ENCODE results near the gene KCNQ1OT1.

The KCNQ1OT1 gene

GRCh38 chr11:2585566-2586086 lies 114.2 kb downstream of the KCNQ1OT1 start:
- H3K4me3 ChIP-seq (ENCODE audit: low read depth, low read length), result no peak overlapping the region
- no peak for DNase-seq (ENCODE audit: low read depth)
- TF ChIP-seq CTCF (IDR thresholded peaks at IDR 0.05; ENCODE audit: insufficient read depth, low read depth, low read length, missing control alignments), result no peak

- TF ChIP-seq CTCF (IDR thresholded peaks at IDR 0.05; ENCODE audit: insufficient read depth, low read depth, low read length, missing control alignments), result no peak
- DNase-seq (ENCODE audit: low read depth), result no peak
- no peak overlapping the region for H3K4me3 ChIP-seq (ENCODE audit: low read depth, low read length)
These were observed 114.8 kb downstream of the KCNQ1OT1 start for GRCh38 chr11:2584812-2585565.

- no peak for DNase-seq (ENCODE audit: low read depth)
- TF ChIP-seq CTCF (IDR thresholded peaks at IDR 0.05; ENCODE audit: insufficient read depth, low read depth, low read length, missing control alignments), result no peak
These were observed 115.4 kb downstream of the KCNQ1OT1 start for GRCh38 chr11:2584434-2584811.

GRCh38 chr11:2583605-2583958 lies 116.2 kb downstream of the KCNQ1OT1 start:
- no peak for DNase-seq (ENCODE audit: low read depth)
- H3K4me3 ChIP-seq (ENCODE audit: low read depth, low read length), result no peak overlapping the region
- no peak for TF ChIP-seq CTCF (IDR thresholded peaks at IDR 0.05; ENCODE audit: insufficient read depth, low read depth, low read length, missing control alignments)

More at GRCh38 chr11:2584434-2584811, 115.4 kb downstream of the KCNQ1OT1 start:
- H3K4me3 ChIP-seq (ENCODE audit: low read depth, low read length), result no peak overlapping the region

GRCh38 chr11:2582946-2583604 lies 116.7 kb downstream of the KCNQ1OT1 start:
- TF ChIP-seq CTCF (IDR thresholded peaks at IDR 0.05; ENCODE audit: insufficient read depth, low read depth, low read length, missing control alignments), result no peak
- H3K4me3 ChIP-seq (ENCODE audit: low read depth, low read length), result no peak overlapping the region
- DNase-seq (ENCODE audit: low read depth), result no peak

GRCh38 chr11:2582351-2582945 lies 117.3 kb downstream of the KCNQ1OT1 start:
- no peak for TF ChIP-seq CTCF (IDR thresholded peaks at IDR 0.05; ENCODE audit: insufficient read depth, low read depth, low read length, missing control alignments)
- H3K4me3 ChIP-seq (ENCODE audit: low read depth, low read length), result no peak overlapping the region
- no peak for DNase-seq (ENCODE audit: low read depth)
